SJSA1 (cell line): Measurements from ENCODE around the gene SH3GLB2. TPM values are rescaled to one million over a fixed set of nuclear protein-coding genes. Genes with fewer than 3 reads are reported as not detected.

Source experiments
- DNase-seq, 2 experiments: peaks; one replicate each; pipeline ENCODE4 v3.0.0-alpha.2; 2015 to 2020; ENCODE audit warnings: low spot score in 2 of 2, low read depth in 1 of 2
- H3K27ac ChIP-seq: fragments of 250-450 bp; sonication (Bioruptor Pico); 2 replicates; pipeline ENCODE4 v1.5.1; 2020; ENCODE audit warnings: mild to moderate bottlenecking, moderate library complexity
- H3K27me3 ChIP-seq: fragments of 250-450 bp; sonication (Bioruptor Pico); replicated peaks from 2 replicates; pipeline ENCODE4 v1.5.1; 2020; ENCODE audit warnings: mild to moderate bottlenecking, moderate library complexity
- H3K36me3 ChIP-seq: fragments of 250-450 bp; sonication (Bioruptor Pico); 2 replicates; pipeline ENCODE4 v1.5.1; 2020; ENCODE audit warnings: mild to moderate bottlenecking
- H3K4me1 ChIP-seq: fragments of 250-450 bp; sonication (Bioruptor Pico); replicated peaks from 2 replicates; pipeline ENCODE4 v1.6.1; 2021; ENCODE audit warnings: mild to moderate bottlenecking
- H3K4me3 ChIP-seq: fragments of 250-450 bp; sonication (Bioruptor Pico); 2 replicates; pipeline ENCODE4 v1.5.1; 2020; ENCODE audit warnings: mild to moderate bottlenecking
- H3K9me3 ChIP-seq: fragments of 250-450 bp; sonication (Bioruptor Pico); replicated peaks from 2 replicates; pipeline ENCODE4 v1.5.1; 2020; ENCODE audit warnings: mild to moderate bottlenecking
- total RNA-seq: library from RNA; depleted of rRNA; stranded (reverse); fragments of >200 nt; shearing (Covaris generic); gene quantifications from 2 replicates; pipeline ENCODE4 v1.2.3, GENCODE V29; 2014

The SH3GLB2 gene
- total RNA-seq, 1 experiment from 2014 or later = 39.9 TPM

- no peak for DNase-seq
- H3K27me3 ChIP-seq = no peaks in the 10 kb centered on the region
- no peaks in the 10 kb centered on the region for H3K9me3 ChIP-seq
- peaks cover 20% of the 10 kb centered on the region for H3K36me3 ChIP-seq
- no peak overlapping the region for H3K4me3 ChIP-seq
- H3K4me1 ChIP-seq = no peaks in the 10 kb centered on the region
- H3K27ac ChIP-seq = no peak overlapping the region
Observed at GRCh38 chr9:129064499-129064908, 36.4 kb upstream of the SH3GLB2 start.

- H3K27me3 ChIP-seq = no peaks in the 10 kb centered on the region
- no peaks in the 10 kb centered on the region for H3K4me1 ChIP-seq
- DNase-seq = no peak
- H3K4me3 ChIP-seq = no peak overlapping the region
- H3K36me3 ChIP-seq = peaks cover 27% of the 10 kb centered on the region
- H3K9me3 ChIP-seq = no peaks in the 10 kb centered on the region
- H3K27ac ChIP-seq = no peak overlapping the region
Observed at GRCh38 chr9:129063061-129063460, 34.9 kb upstream of the SH3GLB2 start.

GRCh38 chr9:129060991-129061390, 32.9 kb upstream of the SH3GLB2 start:
- Histone ChIP-seq H3K27me3 (no peaks in the 10 kb centered on the region), H3K9me3 (no peaks in the 10 kb centered on the region), H3K36me3 (peaks cover 25% of the 10 kb centered on the region), H3K4me3 (no peak overlapping the region), H3K27ac (no peak overlapping the region), H3K4me1 (no peaks in the 10 kb centered on the region)
- no peak for DNase-seq

- no peak overlapping the region for H3K27ac ChIP-seq
- DNase-seq = no peak
- H3K27me3 ChIP-seq = no peaks in the 10 kb centered on the region
- H3K4me1 ChIP-seq = no peaks in the 10 kb centered on the region
- H3K9me3 ChIP-seq = no peaks in the 10 kb centered on the region
- H3K36me3 ChIP-seq = peaks cover 18% of the 10 kb centered on the region
- H3K4me3 ChIP-seq = no peak overlapping the region
Observed at GRCh38 chr9:129059796-129060785, 32.0 kb upstream of the SH3GLB2 start.

GRCh38 chr9:129058965-129059795, 31.0 kb upstream of the SH3GLB2 start:
- Histone ChIP-seq H3K27ac (no peak overlapping the region), H3K27me3 (no peaks in the 10 kb centered on the region), H3K4me1 (peaks cover 5% of the 10 kb centered on the region), H3K9me3 (no peaks in the 10 kb centered on the region), H3K36me3 (peaks cover 16% of the 10 kb centered on the region), H3K4me3 (no peak overlapping the region)
- DNase-seq = no peak

DNA sequence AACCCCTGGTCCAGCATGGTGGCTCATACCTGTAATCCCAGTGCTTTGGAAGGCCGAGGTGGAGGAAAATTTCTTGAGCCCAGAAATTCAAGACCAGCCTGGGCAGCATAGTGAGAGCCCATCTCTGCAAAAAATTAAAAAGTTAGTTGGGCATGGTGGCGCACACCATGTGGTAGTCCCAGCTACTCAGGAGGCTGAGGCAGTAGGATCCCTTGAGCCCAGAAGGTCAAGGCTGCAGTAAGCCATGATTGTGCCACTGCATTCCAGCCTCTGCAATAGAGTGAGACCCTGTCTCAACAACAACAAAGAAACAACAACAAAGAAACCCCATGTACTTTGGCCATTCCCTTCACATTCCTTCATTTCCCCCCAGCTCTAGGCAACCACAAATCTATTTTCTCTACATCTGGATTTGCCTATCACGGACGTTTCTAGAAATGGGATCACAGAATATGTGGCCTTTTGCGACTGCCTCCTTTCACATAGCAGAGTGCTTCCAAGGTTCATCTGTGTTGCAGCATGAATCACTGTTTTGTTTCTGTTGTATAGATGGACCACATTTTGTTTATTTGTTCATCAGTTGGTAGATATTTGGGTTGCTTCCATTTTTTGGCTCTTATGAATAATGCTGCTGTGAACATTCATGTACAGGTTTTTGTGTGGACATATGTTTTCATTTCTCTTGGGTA, 26.2 kb upstream of the SH3GLB2 start:
- Histone ChIP-seq H3K36me3 (peaks cover 19% of the 10 kb centered on the region), H3K4me3 (no peak overlapping the region), H3K4me1 (peaks cover 8% of the 10 kb centered on the region), H3K27ac (no peak overlapping the region), H3K9me3 (no peaks in the 10 kb centered on the region), H3K27me3 (no peaks in the 10 kb centered on the region)
- DNase-seq = no peak

GRCh38 chr9:129053020-129053419, 24.9 kb upstream of the SH3GLB2 start:
- DNase-seq = no peak
- Histone ChIP-seq H3K4me1 (peaks cover 8% of the 10 kb centered on the region), H3K27me3 (no peaks in the 10 kb centered on the region), H3K4me3 (no peak overlapping the region), H3K9me3 (no peaks in the 10 kb centered on the region), H3K36me3 (peaks cover 18% of the 10 kb centered on the region), H3K27ac (no peak overlapping the region)

DNA sequence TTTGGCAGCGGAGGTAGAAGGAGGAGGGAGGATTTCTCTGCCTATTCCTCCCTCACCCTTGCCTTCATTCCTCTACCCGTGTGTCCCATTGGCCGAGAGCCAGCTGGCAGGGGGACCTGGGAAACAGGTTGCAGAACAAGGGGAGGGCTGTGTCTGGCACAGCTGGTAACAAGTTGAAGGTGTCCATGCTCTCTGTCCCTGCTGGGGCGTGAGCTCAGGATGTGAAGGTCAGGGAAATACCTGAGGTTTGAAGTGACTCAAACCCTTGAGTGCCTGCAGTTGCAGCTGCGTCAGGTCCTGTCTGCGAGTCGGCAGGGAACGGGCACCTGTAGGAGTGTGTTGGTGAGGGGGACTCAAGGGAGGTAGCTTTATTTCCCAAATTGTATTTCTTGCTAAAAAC, 24.5 kb upstream of the SH3GLB2 start:
- Histone ChIP-seq H3K4me3 (no peak overlapping the region), H3K36me3 (peaks cover 18% of the 10 kb centered on the region), H3K9me3 (no peaks in the 10 kb centered on the region), H3K27ac (no peak overlapping the region), H3K4me1 (peaks cover 8% of the 10 kb centered on the region), H3K27me3 (no peaks in the 10 kb centered on the region)
- DNase-seq = no peak

DNA sequence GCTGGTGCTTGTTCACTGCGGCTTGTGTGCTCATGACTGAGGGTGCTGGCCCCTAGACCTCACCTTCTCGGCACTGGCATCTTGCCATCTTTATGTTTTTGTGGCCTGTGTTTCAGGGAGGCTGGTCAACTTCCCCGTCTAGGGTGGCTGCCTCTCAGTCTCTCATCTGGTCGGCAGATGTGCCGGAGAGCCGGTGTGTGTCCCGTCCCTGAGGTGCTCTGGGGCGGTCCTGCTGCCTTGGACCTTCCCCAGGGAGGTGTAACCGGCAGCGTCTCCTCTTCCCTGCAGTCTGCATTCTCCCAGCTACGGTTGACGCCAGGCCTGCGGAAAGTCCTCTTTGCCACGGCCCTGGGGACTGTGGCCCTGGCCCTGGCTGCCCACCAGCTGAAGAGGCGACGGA, 13.9 kb upstream of the SH3GLB2 start:
- Histone ChIP-seq H3K4me3 (no peak overlapping the region), H3K4me1 (peaks cover 6% of the 10 kb centered on the region), H3K27ac (no peak overlapping the region), H3K27me3 (no peaks in the 10 kb centered on the region), H3K9me3 (no peaks in the 10 kb centered on the region), H3K36me3 (peaks cover 26% of the 10 kb centered on the region)
- no peak for DNase-seq

GRCh38 chr9:129040113-129040643, 12.0 kb upstream of the SH3GLB2 start:
- no peak for DNase-seq
- Histone ChIP-seq H3K4me3 (no peak overlapping the region), H3K36me3 (peaks cover 23% of the 10 kb centered on the region), H3K27me3 (no peaks in the 10 kb centered on the region), H3K4me1 (peaks cover 10% of the 10 kb centered on the region), H3K27ac (no peak overlapping the region), H3K9me3 (no peaks in the 10 kb centered on the region)

- H3K36me3 ChIP-seq = peaks cover 23% of the 10 kb centered on the region
- no peak overlapping the region for H3K4me3 ChIP-seq
- H3K27ac ChIP-seq = no peak overlapping the region
- peaks cover 10% of the 10 kb centered on the region for H3K4me1 ChIP-seq
- H3K9me3 ChIP-seq = no peaks in the 10 kb centered on the region
- DNase-seq = no peak
- H3K27me3 ChIP-seq = no peaks in the 10 kb centered on the region
Observed at GRCh38 chr9:129038109-129038852, 10.2 kb upstream of the SH3GLB2 start.

DNA sequence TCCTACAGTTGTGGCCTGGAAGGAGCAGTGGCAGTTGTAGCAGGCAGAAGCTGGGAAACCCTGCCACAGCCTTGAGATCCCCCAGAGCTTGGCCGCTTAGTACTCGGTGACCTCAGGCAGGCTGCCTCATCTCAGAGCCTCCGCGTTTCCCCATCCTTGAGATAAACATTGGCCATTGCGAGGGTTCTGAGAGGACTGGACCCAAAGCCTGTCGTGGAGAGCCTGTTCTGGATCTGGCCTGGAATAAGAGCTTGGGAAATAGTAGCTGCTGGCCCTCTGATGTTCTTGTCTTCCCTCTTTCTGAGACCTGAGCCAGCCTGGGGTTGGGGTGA, 9.6 kb upstream of the SH3GLB2 start:
- peaks cover 23% of the 10 kb centered on the region for H3K36me3 ChIP-seq
- H3K27me3 ChIP-seq = no peaks in the 10 kb centered on the region
- no peak overlapping the region for H3K27ac ChIP-seq
- no peak for DNase-seq
- peaks cover 10% of the 10 kb centered on the region for H3K4me1 ChIP-seq
- H3K9me3 ChIP-seq = no peaks in the 10 kb centered on the region
- H3K4me3 ChIP-seq = peak overlapping the region; percentile 83; the same call in 1 of the 2 replicates
